ENCODE data around the gene HIVEP3.
"Not testable (repeated sequence)": the region's sequence is repeated elsewhere in the genome, so short reads cannot be mapped to it uniquely, and the experiment has no call there.

The HIVEP3 gene

DNA sequence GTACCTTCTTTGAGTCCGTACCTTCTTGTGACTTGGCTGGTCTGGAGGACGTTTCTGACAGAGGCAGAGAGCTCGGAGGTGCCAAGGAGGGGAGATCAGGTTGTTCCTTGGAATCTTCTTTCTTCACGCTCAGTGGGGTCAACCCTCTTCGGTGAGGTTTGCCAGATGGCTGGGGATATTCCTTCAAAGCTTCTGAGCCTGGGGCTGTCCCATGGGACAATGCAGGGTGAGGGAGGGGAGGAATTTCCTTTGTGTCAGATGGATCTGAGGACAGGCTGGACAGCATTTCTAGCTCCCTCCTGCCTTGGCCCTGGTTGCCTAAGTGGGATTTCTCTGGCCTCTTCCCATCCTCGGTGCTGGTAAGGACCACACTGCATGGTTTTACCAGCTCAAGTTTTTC is 338.7 kb downstream of the HIVEP3 start:
- no peak for DNase-seq (ENCODE audit: low spot score)

DNA sequence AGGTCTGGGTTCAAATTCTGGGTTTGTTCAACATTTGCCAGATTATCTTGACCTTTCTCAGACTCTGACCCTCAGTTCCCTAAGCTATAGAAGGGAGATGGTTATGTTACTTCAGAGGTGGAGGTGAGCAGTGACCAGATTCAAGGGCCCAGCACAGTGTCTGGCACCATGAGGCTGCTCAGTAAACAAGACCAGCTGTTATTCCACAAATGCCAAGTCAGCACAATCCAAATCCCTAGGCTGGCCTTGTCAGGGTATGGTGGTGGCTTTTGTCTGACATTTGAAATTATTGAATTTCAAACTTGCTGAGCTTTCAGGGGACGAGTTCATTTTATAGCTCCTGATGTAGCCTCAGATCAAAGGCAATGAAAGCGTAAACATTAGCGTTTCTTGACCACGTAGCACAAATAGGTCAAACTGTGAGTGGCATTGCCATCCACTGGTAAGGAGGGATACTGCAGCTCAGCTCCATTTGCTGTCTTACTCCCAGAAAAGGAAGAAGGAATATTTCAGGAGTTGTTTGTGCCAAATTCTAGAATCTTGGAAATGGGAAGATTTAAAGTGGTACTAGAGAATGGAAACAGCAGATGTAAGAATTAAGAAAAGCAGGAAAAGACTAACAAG is 339.9 kb downstream of the HIVEP3 start:
- DNase-seq (ENCODE audit: low spot score), result no peak

DNA sequence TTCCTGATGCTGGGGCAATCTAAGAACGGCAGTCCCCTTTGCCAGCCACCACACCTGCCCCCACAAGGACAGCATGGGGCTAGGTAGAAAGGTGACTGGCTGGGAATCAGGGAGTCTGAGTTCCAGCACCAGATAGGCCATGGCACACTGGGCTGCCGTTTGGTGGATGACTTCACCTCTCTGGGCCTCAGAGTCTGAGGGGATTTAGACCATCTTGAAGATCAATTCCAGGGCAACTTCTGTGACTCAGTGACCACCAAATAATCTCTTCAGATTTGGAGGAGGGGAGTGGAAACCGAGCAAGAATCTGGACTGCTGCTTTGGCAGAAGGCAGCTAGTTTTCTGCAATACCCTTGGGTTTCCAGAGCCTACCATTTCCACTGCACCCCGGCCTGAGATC is 342.1 kb downstream of the HIVEP3 start:
- DNase-seq (ENCODE audit: low spot score), result no peak

DNA sequence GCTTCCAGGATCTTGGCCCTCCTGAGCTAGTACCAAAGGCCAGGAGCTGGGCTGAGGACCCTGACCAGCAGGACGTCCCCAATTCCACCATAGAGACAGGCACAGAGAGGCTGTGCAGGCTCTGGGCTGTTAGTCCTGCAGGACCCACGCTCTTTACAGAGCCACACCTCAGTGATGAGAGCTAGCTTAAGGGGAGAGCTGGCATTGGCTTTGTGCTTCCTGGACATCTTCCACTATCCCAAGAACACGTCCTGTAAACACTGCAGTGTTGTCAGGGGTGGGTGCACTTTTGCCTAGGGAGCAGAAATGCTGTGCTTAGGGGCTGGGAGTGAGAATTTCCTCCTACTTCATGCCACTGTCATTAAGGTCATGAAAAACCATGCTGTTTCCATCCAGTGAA is 342.5 kb downstream of the HIVEP3 start:
- DNase-seq (ENCODE audit: low spot score), result no peak

DNA sequence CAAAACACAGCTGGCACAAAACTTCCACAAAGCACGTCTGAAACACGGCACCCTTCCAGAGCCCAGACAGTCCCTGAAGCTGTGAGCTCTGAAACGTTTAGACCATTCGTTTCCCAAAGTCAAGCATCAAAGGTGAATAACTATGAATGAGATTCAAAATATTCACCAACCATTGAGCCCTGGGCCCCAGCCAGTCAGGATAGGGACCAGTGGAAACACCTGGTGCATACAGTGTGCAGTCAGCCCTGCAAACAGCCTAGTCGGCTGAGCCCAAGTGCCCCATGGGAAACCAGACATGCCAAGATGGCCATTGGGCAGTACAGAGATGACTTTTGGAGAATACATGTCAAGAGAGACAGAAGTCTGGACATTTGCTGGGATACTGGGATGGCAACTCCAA is 343.9 kb downstream of the HIVEP3 start:
- no peak for DNase-seq (ENCODE audit: low spot score)

DNA sequence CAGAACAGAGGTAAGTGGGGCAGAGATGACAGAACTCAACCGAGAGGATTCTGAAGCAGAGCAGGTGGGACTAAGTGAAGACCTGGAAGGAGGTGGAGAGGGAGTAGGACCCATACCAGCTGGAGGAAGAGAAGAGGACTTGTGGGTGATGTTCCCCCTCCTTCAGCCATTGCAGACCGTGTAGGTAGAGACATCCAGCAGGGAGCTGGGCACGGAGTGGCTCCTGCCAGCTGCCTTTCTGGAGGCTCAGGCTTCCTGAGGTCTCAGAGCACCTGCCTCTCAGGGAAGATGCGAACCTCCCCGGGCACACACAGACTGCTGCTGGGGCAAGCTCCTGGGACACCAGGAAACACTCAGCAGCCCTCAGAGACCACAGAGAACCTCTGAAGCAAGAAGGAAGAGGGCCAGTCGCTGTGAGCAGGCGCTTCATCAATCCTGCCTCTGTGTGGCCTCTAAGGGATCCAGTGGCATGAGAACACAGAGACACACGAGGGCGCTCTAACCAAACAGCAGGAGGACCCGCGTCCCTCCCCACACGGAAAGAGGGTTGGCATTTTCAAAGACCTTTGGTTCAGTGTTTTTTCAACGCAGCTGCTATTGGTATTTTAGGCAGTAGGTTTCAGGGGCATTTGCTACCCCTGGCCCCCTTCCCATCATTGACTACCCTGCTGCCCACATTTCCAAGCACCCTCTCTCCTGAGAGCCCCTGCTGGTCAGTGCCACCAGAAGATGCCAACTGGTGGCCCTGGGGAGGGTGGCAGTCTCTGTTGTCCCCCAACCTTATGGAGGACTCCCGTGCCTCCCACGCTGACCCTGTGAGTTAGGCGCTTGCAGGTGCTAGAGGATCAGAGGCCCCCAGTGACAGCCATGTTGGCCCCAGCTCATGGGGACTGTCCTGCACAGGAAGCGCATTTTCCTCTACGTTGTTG is 344.7 kb downstream of the HIVEP3 start:
- no peak for DNase-seq (ENCODE audit: low spot score)

DNA sequence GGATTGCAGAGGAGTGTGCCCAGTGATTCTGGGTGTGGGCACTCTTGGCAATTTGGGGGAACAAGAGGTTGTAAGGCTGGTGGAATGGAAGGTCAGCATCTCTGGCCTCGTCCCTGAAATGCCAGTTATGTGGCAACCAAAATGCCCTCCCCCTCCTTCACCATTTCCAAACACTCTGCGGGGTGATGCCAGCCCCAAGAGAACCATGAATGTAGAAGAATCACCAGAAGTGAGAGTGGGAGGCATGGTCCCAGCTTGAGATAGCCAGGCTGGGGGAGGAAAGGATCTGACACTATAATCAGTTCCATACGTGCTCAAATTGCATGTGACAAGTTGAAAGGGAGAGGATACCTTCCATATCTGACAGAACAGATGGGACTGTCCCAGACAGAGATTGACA is 345.5 kb downstream of the HIVEP3 start:
- no peak for DNase-seq (ENCODE audit: low spot score)

DNA sequence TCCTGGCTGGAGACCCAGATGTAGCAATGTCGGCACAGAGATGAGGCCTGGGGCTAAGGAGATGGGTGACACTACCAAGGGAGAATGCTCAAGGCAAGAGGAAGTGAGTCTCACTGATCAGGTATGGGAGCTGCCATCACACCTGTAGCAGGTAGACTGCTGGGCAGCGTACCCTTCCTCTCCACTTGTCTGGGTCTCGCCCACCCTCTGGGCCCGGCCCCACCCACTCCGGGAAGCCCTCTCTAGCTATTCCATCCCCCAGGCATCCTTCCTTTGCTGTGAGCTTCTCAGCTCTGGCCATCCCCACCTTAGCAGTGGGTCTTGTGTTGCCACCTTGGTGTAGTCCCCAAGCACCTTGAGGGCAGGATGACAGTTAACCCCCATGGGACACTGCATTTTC is 346.5 kb downstream of the HIVEP3 start:
- DNase-seq (ENCODE audit: low spot score), result no peak

DNA sequence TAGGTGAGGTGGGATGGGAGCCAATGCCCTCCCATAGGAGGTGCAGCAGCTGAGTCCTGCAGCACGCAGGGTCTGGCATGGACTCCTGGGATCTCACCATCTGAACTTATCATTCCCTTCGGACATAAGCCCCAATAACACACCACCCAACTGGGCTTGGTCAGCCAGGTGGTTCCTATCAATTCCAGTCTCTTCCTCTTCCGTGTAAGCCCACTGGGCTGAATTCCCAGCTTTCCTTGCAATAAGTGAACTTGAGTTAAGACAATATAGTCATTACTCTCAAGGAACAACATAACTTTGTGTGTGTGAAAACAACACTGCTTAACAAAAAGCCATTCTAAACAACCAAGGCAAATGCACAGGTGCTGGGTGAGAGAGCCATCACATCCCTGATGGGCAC is 347.7 kb downstream of the HIVEP3 start:
- DNase-seq (ENCODE audit: low spot score), result no peak

DNA sequence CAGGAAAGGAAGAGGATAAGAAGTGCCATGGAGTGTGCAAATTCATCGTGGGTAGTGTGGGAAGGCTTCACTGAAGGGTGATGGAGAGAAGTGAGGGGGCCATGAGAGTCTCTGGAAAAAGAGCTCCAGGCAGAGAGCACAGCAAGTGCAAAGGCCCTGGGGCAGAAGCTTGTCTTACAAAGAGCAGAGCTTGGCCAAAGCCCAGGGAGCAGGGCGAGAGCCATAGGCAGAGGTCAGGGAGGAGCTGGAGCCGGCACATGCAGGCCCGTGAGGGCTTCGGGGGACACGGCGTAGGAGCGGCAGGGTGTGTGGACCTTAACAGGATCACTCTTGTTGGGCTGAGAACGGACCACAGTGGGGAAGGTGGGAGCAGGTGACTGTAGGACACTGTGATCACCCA is 350.5 kb downstream of the HIVEP3 start:
- no peak for DNase-seq (ENCODE audit: low spot score)

DNA sequence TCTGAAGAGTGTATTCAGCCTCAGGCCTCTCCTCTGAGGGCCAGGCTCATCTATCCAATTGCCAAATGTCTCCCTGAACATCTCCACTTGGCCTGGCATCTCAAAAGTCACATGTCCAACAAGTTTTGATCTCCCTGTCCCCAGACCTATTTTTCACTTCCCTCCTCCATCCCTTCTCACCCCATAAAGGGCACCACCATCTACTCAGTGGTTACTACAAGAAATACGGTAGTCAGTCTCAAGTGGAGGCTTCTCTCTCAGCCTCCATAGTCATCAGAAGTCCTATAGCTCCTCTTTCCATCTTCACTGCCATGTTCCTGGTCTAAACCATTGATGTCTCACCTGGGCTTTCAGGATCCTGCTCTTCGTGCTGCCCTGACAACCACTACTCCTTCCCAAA is 351.8 kb downstream of the HIVEP3 start:
- no peak for DNase-seq (ENCODE audit: low spot score)

DNA sequence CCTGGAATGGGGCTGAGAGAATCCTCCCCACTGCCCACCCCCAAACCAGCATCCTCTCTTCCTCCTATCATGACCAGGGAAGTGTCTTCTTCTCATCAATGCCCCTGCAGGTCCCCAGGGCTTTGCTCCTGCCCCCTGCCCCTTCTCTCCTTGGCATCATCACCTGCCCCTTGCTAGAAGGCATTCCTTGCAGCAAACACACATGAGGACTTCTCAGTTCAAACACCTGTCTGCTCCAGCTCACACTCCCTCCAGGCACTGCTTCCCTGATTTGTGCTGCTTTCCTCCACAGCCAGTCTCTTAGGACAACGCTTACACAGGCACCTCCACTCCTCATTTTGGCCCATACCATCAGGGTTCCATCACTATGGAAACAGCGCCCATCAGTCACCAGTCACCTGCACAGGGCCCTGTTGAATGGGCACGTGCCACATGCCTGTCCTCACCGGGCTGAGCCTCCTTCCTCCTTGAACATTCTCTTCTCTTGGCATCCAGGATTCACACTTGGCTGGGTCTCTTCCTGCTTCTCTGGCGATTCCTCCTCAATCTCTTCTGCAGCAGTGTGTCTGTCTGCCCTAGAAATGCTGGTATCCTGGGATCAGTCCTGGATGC is 352.3 kb downstream of the HIVEP3 start:
- no peak for DNase-seq (ENCODE audit: low spot score)

DNA sequence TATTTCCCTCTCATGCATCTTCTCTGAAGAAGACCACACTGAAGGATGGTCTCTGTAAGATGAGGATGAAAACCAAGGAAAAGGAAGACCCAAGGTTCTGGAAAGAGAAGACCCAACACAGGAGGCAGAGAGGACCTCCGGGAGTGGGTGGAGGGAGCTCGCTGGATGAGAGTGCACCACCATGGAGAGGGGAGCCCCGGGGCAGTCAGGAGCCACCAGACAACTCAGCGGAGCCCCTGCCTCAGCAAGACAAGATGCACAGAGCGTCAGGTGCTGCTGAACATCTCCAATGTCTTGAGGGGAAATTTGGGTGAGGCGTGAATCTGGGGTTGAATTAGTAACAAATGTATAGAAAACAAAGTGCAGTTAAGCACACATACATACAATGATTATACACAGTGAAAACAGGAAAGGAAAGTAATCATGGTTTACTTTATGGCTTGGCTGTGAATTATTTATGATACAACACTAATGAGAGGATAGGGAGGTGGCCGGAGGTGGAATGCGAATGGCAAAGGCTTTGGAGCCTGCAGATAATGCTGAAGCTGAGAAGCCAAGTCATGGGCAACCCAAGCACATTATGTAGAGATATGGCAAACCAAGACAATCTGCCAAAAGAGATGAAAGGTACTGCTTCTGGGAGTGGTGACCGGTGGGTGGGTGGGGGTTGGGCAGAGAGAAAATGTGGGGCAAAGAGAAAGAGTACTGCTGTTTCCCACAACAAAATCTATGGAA is 353.8 kb downstream of the HIVEP3 start:
- DNase-seq (ENCODE audit: low spot score), result no peak

DNA sequence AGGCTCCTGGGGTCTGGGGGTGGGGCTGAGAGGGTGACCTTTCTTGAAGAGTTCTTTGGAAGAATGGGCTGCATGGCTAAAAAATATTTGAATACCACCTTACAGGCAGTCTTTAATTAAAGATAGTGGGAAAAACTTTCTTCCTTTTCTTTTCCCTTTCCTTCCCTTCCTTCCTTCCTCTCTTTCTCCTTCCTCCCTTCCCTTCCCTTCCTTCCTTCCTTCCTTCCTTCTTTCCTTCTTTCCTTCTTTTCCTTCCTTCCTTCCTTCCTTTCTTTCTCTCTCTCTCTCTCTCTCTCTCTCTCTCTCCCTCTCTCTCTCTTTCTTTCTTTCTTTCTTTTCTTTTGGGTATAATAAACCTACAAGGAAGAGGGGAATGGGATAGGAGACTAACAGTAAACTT is 356.4 kb downstream of the HIVEP3 start:
- no peak for DNase-seq (ENCODE audit: low spot score)

DNA sequence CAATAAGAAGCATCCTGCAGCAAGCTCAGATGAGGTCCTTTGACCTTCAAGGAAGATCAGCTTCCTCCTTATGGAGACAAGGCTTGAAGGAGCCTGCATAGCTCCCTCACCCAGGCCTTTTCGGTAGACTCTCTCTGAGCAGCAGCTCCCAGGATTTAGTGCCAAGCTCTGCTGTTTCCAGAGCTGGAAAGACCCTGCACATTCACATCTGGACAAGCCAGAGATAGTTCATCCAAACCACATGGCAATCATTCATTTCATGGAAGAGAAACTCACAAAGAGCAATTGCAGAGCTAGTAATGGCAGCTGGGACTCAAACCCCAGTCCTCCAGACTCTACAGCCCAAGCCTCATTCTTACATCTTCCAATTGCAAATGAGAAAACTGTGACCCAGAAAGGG is 357.8 kb downstream of the HIVEP3 start:
- DNase-seq (ENCODE audit: low spot score), result no peak

DNA sequence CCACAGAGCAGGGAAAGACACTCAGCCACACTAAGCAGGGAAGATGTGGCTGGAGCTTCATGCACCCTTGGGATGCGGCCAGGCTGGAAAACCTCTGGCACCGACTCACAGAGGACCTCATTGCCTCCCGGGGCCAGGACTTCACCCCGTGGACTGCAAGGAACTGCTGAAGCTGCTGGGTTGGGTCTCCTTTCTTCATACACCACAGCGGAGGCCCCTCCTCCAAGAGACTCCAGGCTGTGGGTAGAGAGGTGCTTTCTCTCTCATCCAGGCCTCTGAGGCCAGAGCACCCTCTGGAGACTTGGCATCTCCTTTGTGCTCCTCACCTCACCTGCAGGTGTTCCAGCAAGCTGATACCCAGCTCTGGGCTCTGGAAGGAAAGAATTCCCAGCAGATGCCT is 358.2 kb downstream of the HIVEP3 start:
- DNase-seq (ENCODE audit: low spot score), result no peak

DNA sequence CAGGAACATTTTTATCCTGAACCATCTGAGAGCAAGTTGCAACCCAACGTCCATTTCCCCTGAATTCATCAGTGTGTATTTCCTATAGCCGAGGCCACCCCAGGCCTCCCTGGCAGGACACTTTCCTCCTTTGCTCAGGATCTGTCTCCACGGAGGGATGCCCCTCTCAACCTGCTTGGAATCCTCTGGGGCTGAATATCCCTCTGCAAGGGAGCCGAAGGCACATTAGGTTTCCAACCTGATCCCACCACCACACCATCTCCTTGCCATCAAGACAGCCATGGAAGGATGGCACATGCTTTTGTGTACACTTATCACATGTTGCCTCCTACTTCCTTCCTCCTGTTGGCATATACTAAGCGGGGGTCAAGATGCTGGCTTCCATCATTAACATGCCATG is 359.4 kb downstream of the HIVEP3 start:
- no peak for DNase-seq (ENCODE audit: low spot score)

DNA sequence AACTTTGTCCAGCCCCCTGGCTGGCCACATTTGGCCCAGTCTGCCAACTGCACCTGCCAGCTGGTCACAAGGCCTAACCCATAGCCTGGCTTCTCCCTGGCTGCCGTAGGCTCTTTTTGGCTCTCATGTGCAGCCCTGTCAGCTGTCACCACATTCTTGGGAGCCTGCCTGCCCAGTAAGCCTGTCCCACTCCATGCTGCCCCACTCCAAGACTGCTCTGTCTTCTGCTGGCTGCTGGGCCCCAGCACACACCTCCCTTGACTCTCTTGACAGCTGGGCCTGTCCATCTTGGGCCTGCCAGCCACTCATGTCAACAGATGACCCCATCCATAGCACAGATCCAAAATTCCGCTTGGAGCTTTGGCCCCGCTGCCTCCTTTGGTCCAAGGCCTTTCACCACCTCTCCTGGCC is 360.0 kb downstream of the HIVEP3 start:
- DNase-seq (ENCODE audit: low spot score), result no peak

DNA sequence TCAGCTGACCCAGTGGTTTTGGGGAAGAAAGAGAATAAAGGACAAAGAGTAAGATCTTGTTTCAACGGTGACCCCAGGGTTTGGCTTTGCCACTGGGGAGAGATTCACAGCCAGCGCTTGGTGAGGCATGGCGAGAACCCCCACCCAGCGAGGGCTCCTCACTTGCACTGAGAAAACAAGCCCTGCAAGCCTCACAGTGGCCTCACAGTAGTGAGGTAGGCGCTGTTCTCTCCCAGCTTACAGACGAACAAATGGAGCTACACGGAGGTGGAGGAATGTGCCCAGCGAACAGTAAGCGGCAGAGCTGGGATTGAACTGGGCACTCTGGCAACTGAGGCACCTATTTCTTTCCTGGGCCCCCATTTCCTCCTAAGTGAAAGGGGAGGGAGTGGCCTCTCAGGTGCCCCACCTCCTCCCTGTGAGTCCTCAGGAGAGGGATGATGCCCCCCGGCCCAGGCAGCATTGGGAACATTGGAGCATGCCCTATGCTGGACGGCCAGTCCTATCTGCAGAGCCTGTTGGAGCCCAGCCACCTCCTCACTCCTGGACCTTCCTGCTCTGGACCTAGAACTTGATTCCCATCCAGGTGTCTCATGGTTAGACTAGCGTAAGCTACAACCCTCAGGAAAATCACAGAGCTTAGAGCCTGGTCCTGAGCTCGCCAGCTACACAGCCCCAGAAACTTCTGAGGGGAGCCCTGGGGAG is 360.8 kb downstream of the HIVEP3 start:
- DNase-seq (ENCODE audit: low spot score), result no peak

DNA sequence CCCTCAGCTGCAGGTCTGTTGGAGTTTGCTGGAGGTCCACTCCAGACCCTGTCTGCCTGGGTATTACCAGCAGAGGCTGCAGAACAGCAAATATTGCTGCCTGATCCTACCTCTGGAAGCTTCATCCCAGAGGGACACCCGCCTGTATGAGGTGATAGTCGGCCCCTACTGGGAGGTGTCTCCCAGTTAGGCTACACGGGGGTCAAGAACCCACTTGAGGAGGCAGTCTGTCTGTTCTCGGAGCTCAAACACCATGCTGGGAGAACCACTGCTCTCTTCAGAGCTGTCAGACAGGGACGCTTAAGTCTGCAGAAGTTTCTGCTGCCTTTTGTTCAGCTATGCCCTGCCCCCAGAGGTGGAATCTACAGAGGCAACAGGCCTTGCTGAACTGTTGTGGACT is 364.0 kb downstream of the HIVEP3 start:
- not testable (repeated sequence) for DNase-seq (ENCODE audit: low spot score)

DNA sequence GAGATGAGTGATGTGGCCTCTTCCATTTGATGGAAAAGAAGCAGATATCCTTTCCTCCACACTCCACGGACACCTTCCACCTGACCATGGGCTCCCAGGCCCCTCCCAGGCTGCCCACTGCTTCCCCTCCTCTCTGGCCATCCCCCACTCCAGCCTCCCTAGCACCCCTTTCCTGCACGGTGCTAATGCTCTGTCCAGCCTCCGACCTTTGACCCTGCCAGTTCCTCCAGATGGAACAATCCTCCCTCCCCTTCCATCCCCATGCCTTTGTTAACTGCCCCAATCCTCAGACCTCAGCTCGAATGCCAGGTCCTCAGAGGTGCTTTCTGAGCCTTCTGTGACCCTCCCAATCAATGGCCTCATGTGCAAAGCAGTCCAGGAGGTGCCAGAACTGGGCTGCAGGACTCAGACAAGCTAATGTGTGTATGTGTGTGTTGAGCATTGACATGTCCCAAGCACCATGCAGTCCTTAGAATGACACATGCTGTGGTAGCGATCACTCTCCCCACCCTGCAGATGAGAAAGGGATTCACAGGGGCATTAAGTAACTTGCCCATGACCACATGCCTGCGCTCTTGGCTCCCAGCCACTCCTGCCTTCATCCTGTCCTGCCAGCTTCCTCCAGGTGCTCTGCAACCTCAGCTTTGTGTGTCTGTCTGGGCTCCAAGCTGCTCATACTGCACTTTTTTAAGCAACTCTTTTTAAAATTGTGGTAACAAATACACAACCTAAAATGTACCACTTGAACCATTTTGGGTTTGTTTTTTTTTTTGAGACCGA is 370.8 kb downstream of the HIVEP3 start:
- DNase-seq (ENCODE audit: low spot score), result no peak

Measured in hematopoietic multipotent progenitor cell treated with erythropoietin and hydrocortisone succinate and interleukin-3 and kit ligand, for 17 days (in vitro differentiated cells).